Neural cell (in vitro differentiated cells): ENCODE results near the gene PLA2G1B.

Source experiments
- EP300 ChIP-seq: fragments of 450-650 bp; conservative IDR thresholded peaks from 2 replicates; pipeline ENCODE4 v1.6.1; 2014; ENCODE audit warnings: antibody characterized with exemption, mild to moderate bottlenecking, moderate library complexity; ENCODE audit not compliant: poor library complexity, severe bottlenecking
- EZH2 ChIP-seq: fragments of 200-600, 300-800 bp; shearing (Covaris generic), sonication (generic); IDR thresholded peaks from 2 replicates; pipeline ENCODE4 v1.6.1; 2014; ENCODE audit warnings: antibody characterized with exemption, low read length, borderline replicate concordance, mild to moderate bottlenecking; ENCODE audit not compliant: insufficient read depth, poor library complexity, severe bottlenecking
- POLR2AphosphoS5 ChIP-seq: IDR thresholded peaks from 2 replicates; pipeline ENCODE4 v1.6.1; 2012
- RAD21 ChIP-seq: fragments of 450-650 bp; conservative IDR thresholded peaks from 2 replicates; pipeline ENCODE4 v1.6.1; 2014; ENCODE audit warnings: antibody characterized with exemption, mild to moderate bottlenecking, moderate library complexity
- SMC3 ChIP-seq: fragments of 450-650 bp; conservative IDR thresholded peaks from 2 replicates; pipeline ENCODE4 v1.6.1; 2014; ENCODE audit warnings: antibody characterized with exemption, mild to moderate bottlenecking, moderate library complexity; ENCODE audit not compliant: poor library complexity
- TAF1 ChIP-seq: IDR thresholded peaks from 2 replicates; pipeline ENCODE4 v1.6.1; 2012; ENCODE audit warnings: low read depth
- TF ChIP-seq, protein P1 (sequence below): fragments of 450-650 bp; IDR thresholded peaks from 2 replicates; pipeline ENCODE4 v1.5.1; 2014; ENCODE audit warnings: antibody characterized with exemption, mild to moderate bottlenecking, moderate library complexity; ENCODE audit not compliant: poor library complexity, severe bottlenecking
- TF ChIP-seq, protein P2 (sequence below): IDR thresholded peaks from 2 replicates; pipeline ENCODE4 v1.6.1; 2012; ENCODE audit warnings: borderline replicate concordance

DNA sequence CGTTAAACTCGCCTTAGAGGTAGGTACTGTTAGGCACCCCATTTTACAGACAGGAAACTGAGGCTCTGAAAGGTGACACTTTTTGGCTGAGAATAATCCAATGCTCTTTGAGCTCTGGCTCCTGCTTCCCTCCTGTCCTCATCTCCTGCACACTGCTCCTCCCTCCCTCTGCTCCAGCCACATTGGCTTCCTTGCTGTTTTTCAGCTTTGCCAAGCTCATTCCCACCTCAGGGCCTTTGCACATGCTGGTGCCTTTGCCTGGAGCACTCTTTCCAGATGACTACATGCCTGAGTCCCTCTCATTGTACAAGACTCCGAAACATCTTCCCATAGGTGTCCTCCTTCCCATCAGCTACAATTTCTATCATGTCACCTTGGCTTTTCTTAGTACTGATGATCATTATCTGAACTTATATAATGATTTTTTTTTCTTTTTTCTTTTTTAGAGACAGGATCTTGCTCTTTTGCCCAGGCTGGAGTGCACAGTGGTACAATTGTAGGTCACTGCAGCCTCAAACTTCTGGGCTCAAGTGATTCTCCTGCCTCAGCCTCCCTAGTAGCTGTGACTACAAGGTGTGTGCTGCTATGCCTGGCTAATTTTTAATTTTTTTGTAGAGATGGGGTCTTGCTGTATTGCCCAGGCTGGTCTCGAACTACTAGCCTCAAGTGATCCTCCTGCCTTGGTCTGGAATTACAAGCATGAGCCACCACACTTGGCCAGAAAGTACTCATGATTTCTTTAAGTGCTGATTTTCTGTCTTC, 26.2 kb upstream of the PLA2G1B start:
- TF ChIP-seq EP300 (no peak), POLR2AphosphoS5 (no peak), SMC3 (no peak), RAD21 (no peak), EZH2 (no peak), TAF1 (no peak)
- TF ChIP-seq, protein P1, sequence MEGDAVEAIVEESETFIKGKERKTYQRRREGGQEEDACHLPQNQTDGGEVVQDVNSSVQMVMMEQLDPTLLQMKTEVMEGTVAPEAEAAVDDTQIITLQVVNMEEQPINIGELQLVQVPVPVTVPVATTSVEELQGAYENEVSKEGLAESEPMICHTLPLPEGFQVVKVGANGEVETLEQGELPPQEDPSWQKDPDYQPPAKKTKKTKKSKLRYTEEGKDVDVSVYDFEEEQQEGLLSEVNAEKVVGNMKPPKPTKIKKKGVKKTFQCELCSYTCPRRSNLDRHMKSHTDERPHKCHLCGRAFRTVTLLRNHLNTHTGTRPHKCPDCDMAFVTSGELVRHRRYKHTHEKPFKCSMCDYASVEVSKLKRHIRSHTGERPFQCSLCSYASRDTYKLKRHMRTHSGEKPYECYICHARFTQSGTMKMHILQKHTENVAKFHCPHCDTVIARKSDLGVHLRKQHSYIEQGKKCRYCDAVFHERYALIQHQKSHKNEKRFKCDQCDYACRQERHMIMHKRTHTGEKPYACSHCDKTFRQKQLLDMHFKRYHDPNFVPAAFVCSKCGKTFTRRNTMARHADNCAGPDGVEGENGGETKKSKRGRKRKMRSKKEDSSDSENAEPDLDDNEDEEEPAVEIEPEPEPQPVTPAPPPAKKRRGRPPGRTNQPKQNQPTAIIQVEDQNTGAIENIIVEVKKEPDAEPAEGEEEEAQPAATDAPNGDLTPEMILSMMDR: no peak
- TF ChIP-seq, protein P2, sequence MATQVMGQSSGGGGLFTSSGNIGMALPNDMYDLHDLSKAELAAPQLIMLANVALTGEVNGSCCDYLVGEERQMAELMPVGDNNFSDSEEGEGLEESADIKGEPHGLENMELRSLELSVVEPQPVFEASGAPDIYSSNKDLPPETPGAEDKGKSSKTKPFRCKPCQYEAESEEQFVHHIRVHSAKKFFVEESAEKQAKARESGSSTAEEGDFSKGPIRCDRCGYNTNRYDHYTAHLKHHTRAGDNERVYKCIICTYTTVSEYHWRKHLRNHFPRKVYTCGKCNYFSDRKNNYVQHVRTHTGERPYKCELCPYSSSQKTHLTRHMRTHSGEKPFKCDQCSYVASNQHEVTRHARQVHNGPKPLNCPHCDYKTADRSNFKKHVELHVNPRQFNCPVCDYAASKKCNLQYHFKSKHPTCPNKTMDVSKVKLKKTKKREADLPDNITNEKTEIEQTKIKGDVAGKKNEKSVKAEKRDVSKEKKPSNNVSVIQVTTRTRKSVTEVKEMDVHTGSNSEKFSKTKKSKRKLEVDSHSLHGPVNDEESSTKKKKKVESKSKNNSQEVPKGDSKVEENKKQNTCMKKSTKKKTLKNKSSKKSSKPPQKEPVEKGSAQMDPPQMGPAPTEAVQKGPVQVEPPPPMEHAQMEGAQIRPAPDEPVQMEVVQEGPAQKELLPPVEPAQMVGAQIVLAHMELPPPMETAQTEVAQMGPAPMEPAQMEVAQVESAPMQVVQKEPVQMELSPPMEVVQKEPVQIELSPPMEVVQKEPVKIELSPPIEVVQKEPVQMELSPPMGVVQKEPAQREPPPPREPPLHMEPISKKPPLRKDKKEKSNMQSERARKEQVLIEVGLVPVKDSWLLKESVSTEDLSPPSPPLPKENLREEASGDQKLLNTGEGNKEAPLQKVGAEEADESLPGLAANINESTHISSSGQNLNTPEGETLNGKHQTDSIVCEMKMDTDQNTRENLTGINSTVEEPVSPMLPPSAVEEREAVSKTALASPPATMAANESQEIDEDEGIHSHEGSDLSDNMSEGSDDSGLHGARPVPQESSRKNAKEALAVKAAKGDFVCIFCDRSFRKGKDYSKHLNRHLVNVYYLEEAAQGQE: no peak
